ENCODE measurements around the gene EVL. TPM values are rescaled to one million over a fixed set of nuclear protein-coding genes. Genes with fewer than 3 reads are reported as not detected.

The EVL gene
- total and polyA plus RNA-seq, 10 of the 15 experiments (the other 5 are each of a cell fraction or from before 2014, with no cell fraction given), result 11.9 to 341 (median 89.8) TPM

GRCh38 chr14:100192250-100192671, 127.0 kb downstream of the EVL start (continued):
- TF ChIP-seq, protein P1, sequence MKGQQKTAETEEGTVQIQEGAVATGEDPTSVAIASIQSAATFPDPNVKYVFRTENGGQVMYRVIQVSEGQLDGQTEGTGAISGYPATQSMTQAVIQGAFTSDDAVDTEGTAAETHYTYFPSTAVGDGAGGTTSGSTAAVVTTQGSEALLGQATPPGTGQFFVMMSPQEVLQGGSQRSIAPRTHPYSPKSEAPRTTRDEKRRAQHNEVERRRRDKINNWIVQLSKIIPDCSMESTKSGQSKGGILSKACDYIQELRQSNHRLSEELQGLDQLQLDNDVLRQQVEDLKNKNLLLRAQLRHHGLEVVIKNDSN (IDR thresholded peaks at IDR 0.05; ENCODE audit: borderline replicate concordance, extremely low read length, insufficient read depth, low read depth, low read length), result no peak
- TF ChIP-seq, protein P2, sequence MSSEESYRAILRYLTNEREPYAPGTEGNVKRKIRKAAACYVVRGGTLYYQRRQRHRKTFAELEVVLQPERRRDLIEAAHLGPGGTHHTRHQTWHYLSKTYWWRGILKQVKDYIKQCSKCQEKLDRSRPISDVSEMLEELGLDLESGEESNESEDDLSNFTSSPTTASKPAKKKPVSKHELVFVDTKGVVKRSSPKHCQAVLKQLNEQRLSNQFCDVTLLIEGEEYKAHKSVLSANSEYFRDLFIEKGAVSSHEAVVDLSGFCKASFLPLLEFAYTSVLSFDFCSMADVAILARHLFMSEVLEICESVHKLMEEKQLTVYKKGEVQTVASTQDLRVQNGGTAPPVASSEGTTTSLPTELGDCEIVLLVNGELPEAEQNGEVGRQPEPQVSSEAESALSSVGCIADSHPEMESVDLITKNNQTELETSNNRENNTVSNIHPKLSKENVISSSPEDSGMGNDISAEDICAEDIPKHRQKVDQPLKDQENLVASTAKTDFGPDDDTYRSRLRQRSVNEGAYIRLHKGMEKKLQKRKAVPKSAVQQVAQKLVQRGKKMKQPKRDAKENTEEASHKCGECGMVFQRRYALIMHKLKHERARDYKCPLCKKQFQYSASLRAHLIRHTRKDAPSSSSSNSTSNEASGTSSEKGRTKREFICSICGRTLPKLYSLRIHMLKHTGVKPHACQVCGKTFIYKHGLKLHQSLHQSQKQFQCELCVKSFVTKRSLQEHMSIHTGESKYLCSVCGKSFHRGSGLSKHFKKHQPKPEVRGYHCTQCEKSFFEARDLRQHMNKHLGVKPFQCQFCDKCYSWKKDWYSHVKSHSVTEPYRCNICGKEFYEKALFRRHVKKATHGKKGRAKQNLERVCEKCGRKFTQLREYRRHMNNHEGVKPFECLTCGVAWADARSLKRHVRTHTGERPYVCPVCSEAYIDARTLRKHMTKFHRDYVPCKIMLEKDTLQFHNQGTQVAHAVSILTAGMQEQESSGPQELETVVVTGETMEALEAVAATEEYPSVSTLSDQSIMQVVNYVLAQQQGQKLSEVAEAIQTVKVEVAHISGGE (CRISPR knock-in tag; IDR thresholded peaks at IDR 0.05), result no peak
- no peak for TF ChIP-seq E2F4 (IDR thresholded peaks at IDR 0.05; ENCODE audit: low read depth, low read length)

Data from GM12878 (cell line).